ENCODE data around the gene TTC5. TPM values are rescaled to one million over a fixed set of nuclear protein-coding genes. Genes with fewer than 3 reads are reported as not detected.

TTC5 gene
- total RNA-seq, 2 experiments from 2014 or later = 21.8 to 22.0 TPM

DNA sequence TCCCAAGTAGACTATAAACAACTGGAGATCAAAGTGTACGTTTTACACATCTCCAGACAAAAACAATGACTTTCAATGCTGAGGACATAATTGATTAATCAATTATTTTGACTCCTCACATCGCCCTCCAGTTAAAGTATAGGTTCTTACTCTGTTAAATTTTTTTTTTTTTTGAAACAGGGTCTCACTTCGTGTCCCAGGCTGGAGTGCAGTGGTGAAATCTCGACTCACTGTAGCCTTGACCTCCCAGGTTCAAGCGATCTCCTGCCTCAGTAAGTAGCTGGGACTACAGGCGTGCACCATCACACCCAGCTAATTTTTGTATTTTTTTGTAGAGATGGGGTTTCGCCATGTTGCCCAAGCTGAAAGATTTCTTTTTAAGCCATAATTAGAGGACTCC lies 28.3 kb upstream of the TTC5 start:
- CTCF ChIA-PET = interaction anchor here (0.7 to 9.9 kb wide), 5 partner anchors 9 to 280 kb away, joined by 3 to 151 read pairs (median 12); partner anchors contain the start of genes PARP2 and TTC5
- Mint-ChIP-seq H3K4me1 (ENCODE audit: low read depth) (peaks cover 44% of the 10 kb centered on the region), H3K9me3 (ENCODE audit: insufficient read depth) (no peaks in the 10 kb centered on the region), H3K27ac (no peak overlapping the region), H3K36me3 (ENCODE audit: low read depth) (peaks cover 8% of the 10 kb centered on the region), H3K27me3 (ENCODE audit: low read depth) (peaks cover 8% of the 10 kb centered on the region), H3K4me3 (no peak overlapping the region)
- no peak for DNase-seq
- no peak for ATAC-seq
- POLR2A ChIA-PET = interaction anchor here (1.0 to 8.6 kb wide), 3 partner anchors 8 to 136 kb away, joined by 3 to 77 read pairs (median 8); partner anchors contain the start of genes APEX1, OSGEP and PARP2

GRCh38 chr14:20333494-20333841 lies 27.7 kb upstream of the TTC5 start:
- DNase-seq (no peak), ATAC-seq (peak; percentile 6)
- no peaks in the 10 kb centered on the region for H3K9me3 Mint-ChIP-seq (ENCODE audit: insufficient read depth)
- peaks cover 13% of the 10 kb centered on the region for H3K36me3 Mint-ChIP-seq (ENCODE audit: low read depth)
- H3K27me3 Mint-ChIP-seq (ENCODE audit: low read depth) = peaks cover 4% of the 10 kb centered on the region
- ChIA-PET CTCF (interaction anchor here (0.7 to 9.9 kb wide), 7 partner anchors 10 to 348 kb away, joined by 3 to 151 read pairs (median 5); partner anchors contain the start of genes PARP2 and TTC5), POLR2A (interaction anchor here (1.0 to 8.6 kb wide), 3 partner anchors 9 to 136 kb away, joined by 3 to 77 read pairs (median 8); partner anchors contain the start of genes APEX1, OSGEP and PARP2)
- H3K4me1 Mint-ChIP-seq (ENCODE audit: low read depth) = peaks cover 48% of the 10 kb centered on the region
- H3K27ac Mint-ChIP-seq = peak overlapping the region; percentile 93
- H3K4me3 Mint-ChIP-seq = peak overlapping the region; percentile 99

- peak; percentile 99 for ATAC-seq
- H3K9me3 Mint-ChIP-seq (ENCODE audit: insufficient read depth) = no peaks in the 10 kb centered on the region
- H3K27ac Mint-ChIP-seq = peak within 1 kb of the TSS; percentile 93
- ChIA-PET CTCF (interaction anchor here (0.7 to 9.9 kb wide), 8 partner anchors 10 to 355 kb away, joined by 3 to 151 read pairs (median 5); partner anchors contain the start of genes ANG, PARP2 and TTC5), POLR2A (interaction anchor here (1.0 to 8.6 kb wide), 3 partner anchors 9 to 137 kb away, joined by 3 to 77 read pairs (median 8); partner anchors contain the start of genes APEX1, OSGEP and PARP2)
- peaks cover 4% of the 10 kb centered on the region for H3K27me3 Mint-ChIP-seq (ENCODE audit: low read depth)
- peaks cover 13% of the 10 kb centered on the region for H3K36me3 Mint-ChIP-seq (ENCODE audit: low read depth)
- H3K4me1 Mint-ChIP-seq (ENCODE audit: low read depth) = peaks cover 51% of the 10 kb centered on the region
- H3K4me3 Mint-ChIP-seq = peak within 1 kb of the TSS; percentile 99
- DNase-seq = peak; percentile 72
Observed at GRCh38 chr14:20332788-20333493, 27.2 kb upstream of the TTC5 start, which contains the start of gene CCNB1IP1. CCNB1IP1 (minus strand) TSS chr14:20333279; CDS start chr14:20316523, 16,756 bp downstream.

GRCh38 chr14:20332431-20332787 lies 26.7 kb upstream of the TTC5 start:
- H3K36me3 Mint-ChIP-seq (ENCODE audit: low read depth) = peaks cover 16% of the 10 kb centered on the region
- ChIA-PET CTCF (interaction anchor here (1.3 to 9.9 kb wide), 7 partner anchors 11 to 356 kb away, joined by 4 to 151 read pairs (median 5); partner anchors contain the start of genes ANG, PARP2 and TTC5), POLR2A (interaction anchor here (2.4 to 8.6 kb wide), 2 partner anchors 10 to 122 kb away, joined by 8 to 77 read pairs; partner anchors contain the start of genes APEX1, OSGEP and PARP2)
- H3K27me3 Mint-ChIP-seq (ENCODE audit: low read depth) = no peaks in the 10 kb centered on the region
- peak overlapping the region; percentile 93 for H3K27ac Mint-ChIP-seq
- DNase-seq (no peak), ATAC-seq (no peak)
- peak overlapping the region; percentile 99 for H3K4me3 Mint-ChIP-seq
- peaks cover 57% of the 10 kb centered on the region for H3K4me1 Mint-ChIP-seq (ENCODE audit: low read depth)
- H3K9me3 Mint-ChIP-seq (ENCODE audit: insufficient read depth) = no peaks in the 10 kb centered on the region

DNA sequence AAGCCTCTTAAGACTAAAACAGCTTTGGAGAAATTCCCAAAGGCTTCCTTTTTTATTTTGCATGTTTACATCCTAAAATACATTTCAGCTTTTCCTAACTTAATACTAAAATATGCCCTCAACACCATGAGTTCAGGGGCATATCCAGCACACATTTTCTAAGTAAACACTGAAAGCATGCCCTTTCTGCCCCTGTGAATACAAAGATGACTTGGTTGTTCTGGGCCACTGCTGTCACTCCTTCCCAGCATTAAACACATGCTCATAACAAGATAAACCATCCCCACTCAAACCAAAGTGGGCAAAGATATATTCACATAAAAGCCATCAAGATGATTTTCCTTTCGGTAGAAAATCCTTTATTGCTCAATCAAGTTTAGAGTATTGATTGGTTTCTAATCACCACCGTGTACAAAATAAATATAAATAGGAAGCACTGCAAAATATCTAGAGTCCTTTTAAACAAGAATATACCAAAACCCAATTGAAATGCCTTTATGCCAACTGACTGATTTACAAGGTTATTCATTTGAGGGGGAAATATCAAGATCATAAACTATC lies 25.4 kb upstream of the TTC5 start:
- ATAC-seq (no peak), DNase-seq (no peak)
- Mint-ChIP-seq H3K27ac (no peak overlapping the region), H3K4me1 (ENCODE audit: low read depth) (peaks cover 62% of the 10 kb centered on the region), H3K27me3 (ENCODE audit: low read depth) (no peaks in the 10 kb centered on the region), H3K9me3 (ENCODE audit: insufficient read depth) (no peaks in the 10 kb centered on the region), H3K4me3 (peak overlapping the region; percentile 26), H3K36me3 (ENCODE audit: low read depth) (peaks cover 23% of the 10 kb centered on the region)
- ChIA-PET POLR2A (interaction anchor here (8.6 kb wide), 1 partner anchor 11 kb away, joined by 77 read pairs; the partner anchor contains the start of gene PARP2), CTCF (interaction anchor here (1.1 to 9.9 kb wide), 4 partner anchors 12 to 277 kb away, joined by 3 to 151 read pairs (median 16); partner anchors contain the start of gene PARP2)

DNA sequence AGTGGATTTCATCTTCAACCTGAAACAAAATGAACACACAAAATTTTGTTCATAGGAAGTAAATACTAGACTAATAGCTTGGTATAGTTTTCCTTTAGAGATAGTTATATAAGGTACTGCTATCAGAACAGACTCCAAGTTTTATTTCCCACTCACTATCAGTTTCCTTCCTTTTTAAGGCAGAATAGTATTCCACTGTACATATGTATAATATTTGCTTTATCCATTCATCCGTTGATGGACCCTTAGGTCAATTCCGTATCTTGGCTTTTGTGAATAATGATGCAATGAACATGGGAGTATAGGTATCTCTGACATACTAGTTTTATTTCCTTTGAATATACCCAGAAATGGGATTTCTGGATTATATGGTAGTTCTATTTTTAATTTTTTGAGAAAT lies 23.6 kb upstream of the TTC5 start:
- Mint-ChIP-seq H3K9me3 (ENCODE audit: insufficient read depth) (no peaks in the 10 kb centered on the region), H3K36me3 (ENCODE audit: low read depth) (peaks cover 31% of the 10 kb centered on the region), H3K27ac (no peak overlapping the region), H3K4me3 (no peak overlapping the region), H3K4me1 (ENCODE audit: low read depth) (peaks cover 53% of the 10 kb centered on the region), H3K27me3 (ENCODE audit: low read depth) (no peaks in the 10 kb centered on the region)
- CTCF ChIA-PET = interaction anchor here (1.0 to 9.9 kb wide), 9 partner anchors 12 to 353 kb away, joined by 3 to 151 read pairs (median 4); partner anchors contain the start of gene PARP2
- POLR2A ChIA-PET = interaction anchor here (8.6 kb wide), 1 partner anchor 13 kb away, joined by 77 read pairs; the partner anchor contains the start of gene PARP2
- ATAC-seq (no peak), DNase-seq (no peak)

DNA sequence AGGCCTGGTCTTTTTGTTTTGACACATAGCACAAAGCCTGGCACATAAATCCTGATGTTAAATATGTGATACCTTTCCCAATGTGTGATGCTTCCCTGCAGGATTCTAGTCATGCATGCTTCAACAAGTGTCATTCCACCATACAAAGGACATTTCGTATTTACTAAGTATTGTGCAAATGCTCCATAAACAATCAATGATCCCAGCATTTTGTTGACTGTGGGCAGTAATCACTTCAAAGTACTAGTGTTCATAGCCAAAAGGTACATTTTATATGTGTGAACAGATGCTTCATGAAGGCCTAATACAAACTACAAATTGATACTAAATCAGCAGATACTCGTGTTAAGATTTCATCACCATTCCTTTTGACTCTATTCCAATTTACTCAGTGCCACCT lies 23.0 kb upstream of the TTC5 start:
- ChIA-PET CTCF (interaction anchor here (0.9 to 9.9 kb wide), 20 partner anchors 13 to 362 kb away, joined by 3 to 151 read pairs (median 7); partner anchors contain the start of genes PARP2, RNASE4 and TEP1), POLR2A (interaction anchor here (8.6 kb wide), 1 partner anchor 14 kb away, joined by 77 read pairs; the partner anchor contains the start of gene PARP2)
- Mint-ChIP-seq H3K27ac (peak overlapping the region; percentile 25), H3K36me3 (ENCODE audit: low read depth) (peaks cover 35% of the 10 kb centered on the region), H3K27me3 (ENCODE audit: low read depth) (no peaks in the 10 kb centered on the region), H3K9me3 (ENCODE audit: insufficient read depth) (no peaks in the 10 kb centered on the region), H3K4me3 (no peak overlapping the region), H3K4me1 (ENCODE audit: low read depth) (peaks cover 53% of the 10 kb centered on the region)
- ATAC-seq = no peak
- DNase-seq = no peak

- ATAC-seq (peak; percentile 65), DNase-seq (peak; percentile 52)
- peaks cover 42% of the 10 kb centered on the region for H3K4me1 Mint-ChIP-seq (ENCODE audit: low read depth)
- H3K9me3 Mint-ChIP-seq (ENCODE audit: insufficient read depth) = no peaks in the 10 kb centered on the region
- no peaks in the 10 kb centered on the region for H3K27me3 Mint-ChIP-seq (ENCODE audit: low read depth)
- CTCF ChIA-PET = interaction anchor here (0.6 to 9.9 kb wide), 48 partner anchors 9 to 528 kb away, joined by 3 to 151 read pairs (median 4); partner anchors contain the start of genes APEX1, PARP2, PIP4P1 and PNP
- POLR2A ChIA-PET = interaction anchor here (8.6 kb wide), 1 partner anchor 15 kb away, joined by 77 read pairs; the partner anchor contains the start of gene PARP2
- H3K36me3 Mint-ChIP-seq (ENCODE audit: low read depth) = peaks cover 41% of the 10 kb centered on the region
- H3K27ac Mint-ChIP-seq = peak overlapping the region; percentile 13
- H3K4me3 Mint-ChIP-seq = no peak overlapping the region
Observed at GRCh38 chr14:20327005-20327869, 21.5 kb upstream of the TTC5 start.

- DNase-seq (no peak), ATAC-seq (no peak)
- Mint-ChIP-seq H3K36me3 (ENCODE audit: low read depth) (peaks cover 60% of the 10 kb centered on the region), H3K9me3 (ENCODE audit: insufficient read depth) (no peaks in the 10 kb centered on the region), H3K4me1 (ENCODE audit: low read depth) (no peaks in the 10 kb centered on the region), H3K27me3 (ENCODE audit: low read depth) (no peaks in the 10 kb centered on the region), H3K4me3 (no peak overlapping the region), H3K27ac (no peak overlapping the region)
- ChIA-PET POLR2A (interaction anchor here (1.1 kb wide), 1 partner anchor 25 kb away, joined by 5 read pairs; the partner anchor contains the start of gene PARP2), CTCF (interaction anchor here (1.1 to 3.0 kb wide), 4 partner anchors 10 to 373 kb away, joined by 3 to 20 read pairs (median 6); partner anchors contain the start of gene TTC5)
Observed at GRCh38 chr14:20317720-20318119, 12.0 kb upstream of the TTC5 start.

GRCh38 chr14:20314026-20314425 lies 8.3 kb upstream of the TTC5 start:
- no peaks in the 10 kb centered on the region for H3K27me3 Mint-ChIP-seq (ENCODE audit: low read depth)
- no peak overlapping the region for H3K27ac Mint-ChIP-seq
- no peaks in the 10 kb centered on the region for H3K9me3 Mint-ChIP-seq (ENCODE audit: insufficient read depth)
- ATAC-seq = no peak
- no peak overlapping the region for H3K4me3 Mint-ChIP-seq
- ChIA-PET CTCF (interaction anchor here (2.1 kb wide), 1 partner anchor 13 kb away, joined by 12 read pairs; no protein-coding TSS in a partner anchor), POLR2A (no interaction called here)
- DNase-seq = no peak
- no peaks in the 10 kb centered on the region for H3K4me1 Mint-ChIP-seq (ENCODE audit: low read depth)
- peaks cover 50% of the 10 kb centered on the region for H3K36me3 Mint-ChIP-seq (ENCODE audit: low read depth)
